ENCODE data around the gene COL19A1. TPM values are rescaled to one million over a fixed set of nuclear protein-coding genes. Genes with fewer than 3 reads are reported as not detected.

Gene COL19A1

DNA sequence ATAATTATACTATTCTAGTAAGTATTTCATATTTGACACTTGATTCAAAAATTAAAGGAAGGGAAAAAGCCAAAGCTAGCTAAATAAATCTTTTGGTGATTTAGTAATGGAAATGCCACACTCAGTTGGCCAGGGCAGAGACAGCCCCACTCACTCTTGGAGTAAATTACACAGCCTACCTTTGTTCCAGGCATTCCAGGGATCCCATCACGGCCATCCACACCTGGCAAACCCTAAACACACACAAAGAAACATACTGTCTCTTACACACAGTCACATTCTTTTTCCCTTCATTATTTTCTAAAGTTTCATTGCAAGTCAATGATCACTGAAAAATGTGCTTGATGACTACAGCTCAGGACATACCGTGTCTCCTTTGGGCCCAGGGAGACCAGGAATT is 388.4 kb downstream of the COL19A1 start:
- Histone ChIP-seq H2AFZ (ENCODE audit: low read depth, low read length) (no peak overlapping the region), H3K18ac (ENCODE audit: low read depth in 1 of 2, low read length in 2 of 2) (no peak overlapping the region), H4K91ac (ENCODE audit: low read length) (no peak overlapping the region), H3K4ac (ENCODE audit: low read depth in 1 of 2, low read length in 2 of 2) (no peak overlapping the region), H3K4me1 (ENCODE audit: control insufficient read depth, insufficient read depth, low read depth, low read length) (no peaks in the 10 kb centered on the region), H3K27ac (ENCODE audit: low read length, poor library complexity, severe bottlenecking) (no peak overlapping the region), H2BK15ac (ENCODE audit: low read depth, poor library complexity, severe bottlenecking) (no peak overlapping the region), H3K9me3 (ENCODE audit: control insufficient read depth, low read length) (no peaks in the 10 kb centered on the region), H3K36me3 (ENCODE audit: control insufficient read depth in 1 of 2, insufficient read depth in 2 of 2, low read depth in 1 of 2, low read length in 2 of 2) (no peaks in the 10 kb centered on the region), H3K4me2 (ENCODE audit: low read length, poor library complexity, severe bottlenecking) (no peak overlapping the region), H2BK5ac (ENCODE audit: low read depth, low read length, poor library complexity, severe bottlenecking) (no peak overlapping the region), H3K79me1 (replicated peaks; ENCODE audit: low read length, poor library complexity, severe bottlenecking) (no peaks in the 10 kb centered on the region), H3K14ac (ENCODE audit: low read length in 2 of 2) (no peak overlapping the region), H3K27me3 (ENCODE audit: control insufficient read depth in 1 of 2, insufficient read depth in 1 of 2, low read length in 2 of 2) (peaks cover 0 to 13% of the 10 kb centered on the region in 2 experiments), H2BK120ac (ENCODE audit: low read depth, low read length) (no peak overlapping the region), H4K8ac (ENCODE audit: low read length) (no peak overlapping the region), H2AK5ac (ENCODE audit: low read length, severe bottlenecking) (no peak overlapping the region), H3K23ac (ENCODE audit: low read length in 2 of 2) (no peak overlapping the region), H3K9ac (ENCODE audit: low read length) (no peak overlapping the region), H2BK12ac (ENCODE audit: low read length in 2 of 2) (no peak overlapping the region), H3K4me3 (ENCODE audit: insufficient read depth in 1 of 2, low read depth in 1 of 2, low read length in 2 of 2) (no peak overlapping the region)
- DNase-seq = no peak
- 77% methylated on average over 2 of the region's 2 CpGs for WGBS

DNA sequence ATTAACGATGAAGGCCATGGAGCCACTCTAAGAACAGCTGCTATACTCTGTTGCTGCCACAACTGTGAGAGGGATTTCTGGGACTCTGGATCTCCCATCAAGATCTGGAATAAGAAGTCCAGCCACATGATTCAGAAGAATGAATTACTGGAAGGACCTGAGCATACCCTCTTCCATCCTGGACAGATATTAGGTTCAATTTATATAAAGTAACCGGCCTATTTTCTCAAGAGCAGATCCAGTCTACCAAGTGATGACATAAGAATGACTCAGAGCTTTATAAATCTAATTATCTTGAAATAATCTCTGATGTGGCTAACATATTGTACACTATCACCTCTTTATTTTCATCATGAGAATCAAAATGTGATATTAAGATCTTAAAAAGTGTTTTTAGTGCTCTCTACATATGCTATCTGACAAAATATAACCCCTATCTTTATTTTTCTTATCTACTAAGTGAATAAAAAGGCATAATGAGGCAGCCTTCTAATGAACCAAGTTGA is 391.5 kb downstream of the COL19A1 start:
- Histone ChIP-seq H3K79me1 (replicated peaks; ENCODE audit: low read length, poor library complexity, severe bottlenecking) (no peaks in the 10 kb centered on the region), H2BK15ac (ENCODE audit: low read depth, poor library complexity, severe bottlenecking) (no peak overlapping the region), H3K18ac (ENCODE audit: low read depth in 1 of 2, low read length in 2 of 2) (no peak overlapping the region), H3K4me1 (ENCODE audit: control insufficient read depth, insufficient read depth, low read depth, low read length) (no peaks in the 10 kb centered on the region), H3K9me3 (ENCODE audit: control insufficient read depth, low read length) (no peaks in the 10 kb centered on the region), H4K8ac (ENCODE audit: low read length) (no peak overlapping the region), H3K4me2 (ENCODE audit: low read length, poor library complexity, severe bottlenecking) (no peak overlapping the region), H3K4ac (ENCODE audit: low read depth in 1 of 2, low read length in 2 of 2) (no peak overlapping the region), H3K4me3 (ENCODE audit: insufficient read depth in 1 of 2, low read depth in 1 of 2, low read length in 2 of 2) (no peak overlapping the region), H3K27me3 (ENCODE audit: control insufficient read depth in 1 of 2, insufficient read depth in 1 of 2, low read length in 2 of 2) (peaks cover 0 to 18% of the 10 kb centered on the region in 2 experiments), H2BK5ac (ENCODE audit: low read depth, low read length, poor library complexity, severe bottlenecking) (no peak overlapping the region), H3K9ac (ENCODE audit: low read length) (no peak overlapping the region), H3K27ac (ENCODE audit: low read length, poor library complexity, severe bottlenecking) (no peak overlapping the region), H3K23ac (ENCODE audit: low read length in 2 of 2) (no peak overlapping the region), H2BK120ac (ENCODE audit: low read depth, low read length) (no peak overlapping the region), H3K14ac (ENCODE audit: low read length in 2 of 2) (no peak overlapping the region), H2AK5ac (ENCODE audit: low read length, severe bottlenecking) (no peak overlapping the region), H2BK12ac (ENCODE audit: low read length in 2 of 2) (no peak overlapping the region), H2AFZ (ENCODE audit: low read depth, low read length) (no peak overlapping the region), H3K36me3 (ENCODE audit: control insufficient read depth in 1 of 2, insufficient read depth in 2 of 2, low read depth in 1 of 2, low read length in 2 of 2) (no peaks in the 10 kb centered on the region), H4K91ac (ENCODE audit: low read length) (no peak overlapping the region)
- WGBS = 100% methylated on average over 1 of the region's 2 CpGs
- no peak for DNase-seq

GRCh38 chr6:70258483-70258882 is 392.1 kb downstream of the COL19A1 start:
- Histone ChIP-seq H3K4ac (ENCODE audit: low read depth in 1 of 2, low read length in 2 of 2) (no peak overlapping the region), H4K8ac (ENCODE audit: low read length) (no peak overlapping the region), H3K27me3 (ENCODE audit: control insufficient read depth in 1 of 2, insufficient read depth in 1 of 2, low read length in 2 of 2) (peaks cover 0 to 17% of the 10 kb centered on the region in 2 experiments), H3K27ac (ENCODE audit: low read length, poor library complexity, severe bottlenecking) (no peak overlapping the region), H3K36me3 (ENCODE audit: control insufficient read depth in 1 of 2, insufficient read depth in 2 of 2, low read depth in 1 of 2, low read length in 2 of 2) (no peaks in the 10 kb centered on the region), H2BK5ac (ENCODE audit: low read depth, low read length, poor library complexity, severe bottlenecking) (no peak overlapping the region), H3K14ac (ENCODE audit: low read length in 2 of 2) (no peak overlapping the region), H3K4me2 (ENCODE audit: low read length, poor library complexity, severe bottlenecking) (no peak overlapping the region), H3K79me1 (replicated peaks; ENCODE audit: low read length, poor library complexity, severe bottlenecking) (no peaks in the 10 kb centered on the region), H2BK120ac (ENCODE audit: low read depth, low read length) (no peak overlapping the region), H3K4me3 (ENCODE audit: insufficient read depth in 1 of 2, low read depth in 1 of 2, low read length in 2 of 2) (no peak overlapping the region), H3K9me3 (ENCODE audit: control insufficient read depth, low read length) (no peaks in the 10 kb centered on the region), H3K4me1 (ENCODE audit: control insufficient read depth, insufficient read depth, low read depth, low read length) (no peaks in the 10 kb centered on the region), H2BK15ac (ENCODE audit: low read depth, poor library complexity, severe bottlenecking) (no peak overlapping the region), H2AK5ac (ENCODE audit: low read length, severe bottlenecking) (no peak overlapping the region), H3K23ac (ENCODE audit: low read length in 2 of 2) (no peak overlapping the region), H2BK12ac (ENCODE audit: low read length in 2 of 2) (no peak overlapping the region), H4K91ac (ENCODE audit: low read length) (no peak overlapping the region), H2AFZ (ENCODE audit: low read depth, low read length) (no peak overlapping the region), H3K18ac (ENCODE audit: low read depth in 1 of 2, low read length in 2 of 2) (no peak overlapping the region), H3K9ac (ENCODE audit: low read length) (no peak overlapping the region)
- no peak for DNase-seq
- WGBS = 53% methylated on average over 1 of the region's 1 CpG

Small RNA genes lying within 50 kb of the gene (small RNA-seq; reads per million reads assigned to genes)
- not detected for gene RPL37P15 (ENCODE audit: low read depth)

Measured in mesenchymal stem cell (in vitro differentiated cells and primary cell).